Effector memory CD8-positive, alpha-beta T cell (primary cell): ENCODE data around the gene CHI3L1.

Experiments used
- ATAC-seq: fragments of 150-1000 bp; cut with Tn5 transposase; replicated peaks from 2 replicates; pipeline ENCODE4 v1.10.0; 2021; ENCODE audit warnings: mild to moderate bottlenecking, moderate library complexity
- DNase-seq, 3 experiments: peaks; one replicate each; pipeline ENCODE4 v3.0.0; 2021
- H3K27ac Mint-ChIP-seq, 2 donors: one replicate each; pipeline ENCODE4 v1.8.0; 2022; ENCODE audit warnings: mild to moderate bottlenecking in 2 of 2, mixed read lengths in 2 of 2, moderate library complexity in 2 of 2
- H3K27me3 Mint-ChIP-seq, 2 donors: one replicate each; pipeline ENCODE4 v1.8.0; 2022; ENCODE audit warnings: mixed read lengths in 2 of 2
- H3K36me3 Mint-ChIP-seq: one replicate; pipeline ENCODE4 v1.8.0; 2022; ENCODE audit warnings: mild to moderate bottlenecking, moderate library complexity, mixed read lengths; ENCODE audit not compliant: insufficient read depth
- H3K4me1 Mint-ChIP-seq, 2 donors: one replicate each; pipeline ENCODE4 v1.8.0; 2022; ENCODE audit warnings: low read depth in 2 of 2, mixed read lengths in 2 of 2
- H3K4me3 Mint-ChIP-seq, 2 donors: one replicate each; pipeline ENCODE4 v1.8.0; 2022; ENCODE audit warnings: mild to moderate bottlenecking in 2 of 2, mixed read lengths in 2 of 2, moderate library complexity in 2 of 2
- H3K9me3 Mint-ChIP-seq, 2 donors: one replicate each; pipeline ENCODE4 v1.8.0; 2022; ENCODE audit warnings: mixed read lengths in 2 of 2

CHI3L1 gene

DNA sequence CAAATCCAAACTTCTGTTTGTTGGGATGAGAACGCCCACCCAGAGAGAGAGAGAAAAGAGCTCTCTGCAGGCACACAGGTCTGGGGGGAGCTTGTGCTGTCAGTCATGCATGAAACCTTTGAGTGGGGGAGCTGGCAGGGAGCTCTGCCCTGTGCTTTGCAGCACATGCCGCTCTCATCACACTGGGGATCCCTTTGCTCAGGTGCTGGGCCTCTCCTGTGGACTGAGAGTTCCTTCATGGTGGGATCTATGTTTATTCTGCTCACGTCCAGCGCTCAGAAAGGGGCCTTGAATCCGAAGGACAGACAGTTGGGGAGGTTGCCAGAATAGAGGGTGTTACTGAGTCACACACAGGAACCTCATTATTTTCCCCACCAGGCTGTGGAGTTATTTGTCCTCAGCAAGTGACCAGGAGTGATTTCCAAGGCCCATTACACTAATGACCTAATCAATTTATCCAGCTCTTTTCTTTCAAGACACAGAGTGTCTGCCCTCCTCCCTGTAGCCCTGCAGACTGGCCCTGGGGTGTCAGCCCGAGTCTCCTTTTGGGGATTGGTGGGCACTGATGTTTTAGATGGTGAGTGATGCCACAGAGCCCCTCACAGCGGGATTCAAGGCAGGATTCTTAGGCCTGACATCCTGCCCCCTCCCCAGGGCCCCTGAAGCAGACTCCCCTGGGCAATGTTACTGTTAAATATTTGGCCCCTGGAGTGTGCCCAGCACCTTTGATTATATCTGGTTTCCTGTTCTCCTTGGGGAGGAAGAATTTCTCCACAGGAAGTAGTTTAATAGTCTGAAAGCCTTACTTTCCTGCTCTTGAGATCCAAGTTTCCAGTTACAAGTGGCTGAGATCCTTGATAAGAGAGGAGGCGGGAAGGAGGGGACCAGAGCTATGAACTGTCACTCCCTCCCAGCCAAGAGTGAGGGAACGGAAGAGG, 33.2 kb downstream of the CHI3L1 start:
- Mint-ChIP-seq H3K27ac (no peak overlapping the region), H3K4me3 (no peak overlapping the region), H3K4me1 (no peaks in the 10 kb centered on the region), H3K27me3 (peaks cover 31 to 70% of the 10 kb centered on the region in 2 donors), H3K9me3 (no peaks in the 10 kb centered on the region), H3K36me3 (no peaks in the 10 kb centered on the region)
- no peak for DNase-seq
- no peak for ATAC-seq

- ATAC-seq (no peak), DNase-seq (no peak)
- no peak overlapping the region for H3K27ac Mint-ChIP-seq
- peaks cover 31 to 70% of the 10 kb centered on the region in 2 donors for H3K27me3 Mint-ChIP-seq
- H3K4me3 Mint-ChIP-seq = no peak overlapping the region
- peaks cover under 1% of the 10 kb centered on the region for H3K36me3 Mint-ChIP-seq
- no peaks in the 10 kb centered on the region for H3K9me3 Mint-ChIP-seq
- H3K4me1 Mint-ChIP-seq = no peaks in the 10 kb centered on the region
Observed at GRCh38 chr1:203152158-203153034, 34.1 kb downstream of the CHI3L1 start.

GRCh38 chr1:203151362-203152157, 34.9 kb downstream of the CHI3L1 start:
- Mint-ChIP-seq H3K4me3 (no peak overlapping the region), H3K36me3 (peaks cover 3% of the 10 kb centered on the region), H3K4me1 (no peaks in the 10 kb centered on the region), H3K27ac (no peak overlapping the region), H3K9me3 (no peaks in the 10 kb centered on the region), H3K27me3 (peaks cover 31 to 70% of the 10 kb centered on the region in 2 donors)
- no peak for DNase-seq
- no peak for ATAC-seq

- ATAC-seq (no peak), DNase-seq (no peak)
- Mint-ChIP-seq H3K4me3 (no peak overlapping the region), H3K9me3 (no peaks in the 10 kb centered on the region), H3K36me3 (peaks cover 3% of the 10 kb centered on the region), H3K27me3 (peaks cover 24 to 71% of the 10 kb centered on the region in 2 donors), H3K4me1 (no peaks in the 10 kb centered on the region), H3K27ac (no peak overlapping the region)
Observed at GRCh38 chr1:203150511-203151297, 35.8 kb downstream of the CHI3L1 start.

- no peaks in the 10 kb centered on the region for H3K4me1 Mint-ChIP-seq
- ATAC-seq (no peak), DNase-seq (no peak)
Observed at GRCh38 chr1:203149188-203149840, 37.2 kb downstream of the CHI3L1 start.

GRCh38 chr1:203148579-203148978, 37.9 kb downstream of the CHI3L1 start:
- no peak for ATAC-seq

More at GRCh38 chr1:203149188-203149840, 37.2 kb downstream of the CHI3L1 start:
- Mint-ChIP-seq H3K27ac (no peak overlapping the region), H3K9me3 (no peaks in the 10 kb centered on the region), H3K4me3 (no peak overlapping the region), H3K36me3 (peaks cover 3% of the 10 kb centered on the region), H3K27me3 (peaks cover 24 to 69% of the 10 kb centered on the region in 2 donors)

GRCh38 chr1:203148127-203148526, 38.4 kb downstream of the CHI3L1 start:
- Mint-ChIP-seq H3K27ac (no peak overlapping the region), H3K9me3 (no peaks in the 10 kb centered on the region), H3K27me3 (peaks cover 18 to 66% of the 10 kb centered on the region in 2 donors), H3K36me3 (peaks cover 3% of the 10 kb centered on the region), H3K4me1 (no peaks in the 10 kb centered on the region), H3K4me3 (no peak overlapping the region)
- DNase-seq = no peak
- ATAC-seq = no peak

More at GRCh38 chr1:203148579-203148978, 37.9 kb downstream of the CHI3L1 start:
- Mint-ChIP-seq H3K27me3 (peaks cover 22 to 67% of the 10 kb centered on the region in 2 donors), H3K9me3 (no peaks in the 10 kb centered on the region), H3K4me3 (no peak overlapping the region), H3K27ac (no peak overlapping the region), H3K36me3 (peaks cover 3% of the 10 kb centered on the region), H3K4me1 (no peaks in the 10 kb centered on the region)
- DNase-seq = no peak

GRCh38 chr1:203147376-203147775, 39.1 kb downstream of the CHI3L1 start:
- no peaks in the 10 kb centered on the region for H3K9me3 Mint-ChIP-seq
- no peak overlapping the region for H3K27ac Mint-ChIP-seq
- H3K4me3 Mint-ChIP-seq = no peak overlapping the region
- H3K36me3 Mint-ChIP-seq = peaks cover 3% of the 10 kb centered on the region
- peaks cover 15 to 62% of the 10 kb centered on the region in 2 donors for H3K27me3 Mint-ChIP-seq
- no peak for DNase-seq
- no peak for ATAC-seq
- H3K4me1 Mint-ChIP-seq = no peaks in the 10 kb centered on the region

DNA sequence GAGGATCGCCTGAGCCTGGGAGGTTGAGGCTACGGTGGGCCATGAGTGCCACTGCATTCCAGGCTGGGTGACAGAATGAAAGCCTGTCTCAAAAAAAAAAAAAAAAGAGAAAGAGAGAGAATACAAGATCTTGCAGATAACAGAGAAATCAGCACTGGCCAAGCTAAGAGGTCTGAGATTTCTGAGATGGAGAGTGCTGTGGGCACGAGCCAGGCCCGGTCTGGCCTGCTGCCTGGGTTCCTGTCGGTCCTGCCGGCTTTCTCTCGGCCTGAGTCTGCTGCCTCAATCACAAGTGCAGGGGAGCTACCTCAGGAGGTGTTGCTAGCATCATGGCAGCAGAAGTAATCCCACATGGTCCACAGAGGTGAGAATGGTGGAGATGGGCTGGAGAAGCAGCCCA, 40.0 kb downstream of the CHI3L1 start:
- Mint-ChIP-seq H3K36me3 (peaks cover 3% of the 10 kb centered on the region), H3K4me3 (no peak overlapping the region), H3K9me3 (no peaks in the 10 kb centered on the region), H3K27ac (no peak overlapping the region), H3K4me1 (no peaks in the 10 kb centered on the region), H3K27me3 (peaks cover 12 to 60% of the 10 kb centered on the region in 2 donors)
- no peak for DNase-seq
- ATAC-seq = no peak

DNA sequence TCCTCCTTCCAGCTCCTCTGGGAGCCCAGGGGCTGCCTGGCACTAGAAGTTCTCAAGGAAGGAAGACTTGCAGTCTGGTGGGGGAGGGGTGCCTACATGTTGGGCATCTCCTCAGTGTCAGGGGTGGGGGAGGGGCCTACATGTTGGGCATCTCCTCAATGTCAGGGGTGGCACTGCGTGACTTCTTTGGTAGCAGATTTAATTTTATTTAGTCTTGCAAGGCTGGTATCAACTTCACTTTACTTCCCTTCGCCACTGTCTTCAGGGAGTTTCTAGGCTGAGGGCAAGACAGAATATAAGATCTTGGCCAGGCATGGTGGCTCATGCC, 40.5 kb downstream of the CHI3L1 start:
- no peaks in the 10 kb centered on the region for H3K9me3 Mint-ChIP-seq
- peaks cover 10 to 55% of the 10 kb centered on the region in 2 donors for H3K27me3 Mint-ChIP-seq
- no peak overlapping the region for H3K27ac Mint-ChIP-seq
- DNase-seq (no peak), ATAC-seq (no peak)
- H3K4me3 Mint-ChIP-seq = no peak overlapping the region
- H3K36me3 Mint-ChIP-seq = peaks cover 3% of the 10 kb centered on the region
- no peaks in the 10 kb centered on the region for H3K4me1 Mint-ChIP-seq

DNA sequence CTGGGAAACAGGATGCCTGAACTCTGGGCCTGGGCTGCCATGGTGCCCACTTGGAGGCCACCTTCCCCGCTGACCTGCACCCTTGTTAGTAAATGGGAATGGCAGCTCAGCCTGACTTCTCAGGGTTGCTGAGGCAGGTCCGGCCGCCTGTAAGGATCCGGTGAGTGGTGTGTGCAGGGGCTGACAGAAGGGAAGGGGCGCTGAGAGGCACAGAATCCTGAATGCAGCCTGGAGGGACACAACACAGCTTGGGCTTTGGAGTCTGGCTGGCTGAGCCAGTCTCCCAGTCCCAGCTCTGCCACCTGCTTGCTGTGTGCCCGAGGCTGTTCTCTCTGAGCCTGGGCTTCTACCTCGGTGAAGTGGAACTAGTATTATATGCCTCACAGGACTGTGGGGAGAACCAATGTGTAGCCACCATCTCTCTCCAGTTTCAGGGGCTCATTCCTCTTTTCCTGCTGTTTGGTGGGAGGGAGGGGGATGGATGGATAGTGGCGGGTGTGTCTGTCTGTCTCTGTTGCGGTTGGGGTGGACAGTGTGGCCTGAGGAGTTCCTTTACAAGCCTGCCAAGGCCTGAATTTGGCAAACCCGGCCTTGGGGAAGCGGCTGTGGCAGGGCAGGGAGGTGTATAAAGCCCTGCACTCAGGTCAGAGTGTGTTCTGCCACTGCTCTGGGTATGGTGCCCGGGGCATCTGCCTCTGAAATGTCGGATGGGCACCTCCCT, 41.0 kb downstream of the CHI3L1 start:
- H3K4me1 Mint-ChIP-seq = no peaks in the 10 kb centered on the region
- no peak overlapping the region for H3K4me3 Mint-ChIP-seq
- DNase-seq (no peak), ATAC-seq (no peak)
- H3K9me3 Mint-ChIP-seq = no peaks in the 10 kb centered on the region
- H3K36me3 Mint-ChIP-seq = peaks cover 3% of the 10 kb centered on the region
- H3K27me3 Mint-ChIP-seq = peaks cover 10 to 50% of the 10 kb centered on the region in 2 donors
- no peak overlapping the region for H3K27ac Mint-ChIP-seq

- DNase-seq (no peak), ATAC-seq (no peak)
- H3K9me3 Mint-ChIP-seq = no peaks in the 10 kb centered on the region
- no peak overlapping the region for H3K4me3 Mint-ChIP-seq
- no peaks in the 10 kb centered on the region for H3K4me1 Mint-ChIP-seq
- H3K27ac Mint-ChIP-seq = no peak overlapping the region
- H3K27me3 Mint-ChIP-seq = peaks cover 10 to 42% of the 10 kb centered on the region in 2 donors
- peaks cover 3% of the 10 kb centered on the region for H3K36me3 Mint-ChIP-seq
Observed at GRCh38 chr1:203144661-203145060, 41.8 kb downstream of the CHI3L1 start.
